ENCODE data around the gene KIF16B.

KIF16B gene

GRCh38 chr20:16295534-16295933 is 277.7 kb downstream of the KIF16B start:
- no peak overlapping the region for H3K27ac ChIP-seq
- TF ChIP-seq CTCF (conservative IDR thresholded peaks at IDR 0.05) (no peak), ZFX (IDR thresholded peaks at IDR 0.05) (no peak)

- TF ChIP-seq CTCF (conservative IDR thresholded peaks at IDR 0.05): no peak
- TF ChIP-seq ZFX (IDR thresholded peaks at IDR 0.05): no peak
- no peak overlapping the region for H3K27ac ChIP-seq
Measured at GRCh38 chr20:16293590-16293989, 279.7 kb downstream of the KIF16B start.

GRCh38 chr20:16292226-16292880 is 280.9 kb downstream of the KIF16B start:
- no peak overlapping the region for H3K27ac ChIP-seq
- TF ChIP-seq ZFX (IDR thresholded peaks at IDR 0.05): no peak
- no peak for TF ChIP-seq CTCF (conservative IDR thresholded peaks at IDR 0.05)

GRCh38 chr20:16290358-16290757 is 282.9 kb downstream of the KIF16B start:
- TF ChIP-seq CTCF (conservative IDR thresholded peaks at IDR 0.05) (no peak), ZFX (IDR thresholded peaks at IDR 0.05) (no peak)
- no peak overlapping the region for H3K27ac ChIP-seq

- TF ChIP-seq ZFX (IDR thresholded peaks at IDR 0.05) (no peak), CTCF (conservative IDR thresholded peaks at IDR 0.05) (no peak)
- no peak overlapping the region for H3K27ac ChIP-seq
Measured at GRCh38 chr20:16287776-16288175, 285.5 kb downstream of the KIF16B start.

- no peak overlapping the region for H3K27ac ChIP-seq
- TF ChIP-seq CTCF (conservative IDR thresholded peaks at IDR 0.05) (no peak), ZFX (IDR thresholded peaks at IDR 0.05) (no peak)
Measured at GRCh38 chr20:16286601-16287000, 286.6 kb downstream of the KIF16B start.

- peak overlapping the region; percentile 9; the same call in 1 of the 2 replicates for H3K27ac ChIP-seq
- TF ChIP-seq CTCF (conservative IDR thresholded peaks at IDR 0.05) (no peak), ZFX (IDR thresholded peaks at IDR 0.05) (no peak)
Measured at GRCh38 chr20:16284385-16285100, 288.7 kb downstream of the KIF16B start.

Data from C4-2B (cell line).